GM19395 (cell line): ENCODE results near the gene AGPS.
A peak's percentile ranks its signal among the peaks of the same experiment; 100 is the strongest.

Experiments
- ATAC-seq: cut with Tn5 transposase; IDR thresholded peaks from one replicate; pipeline ENCODE4 v1.9.1; 2021; ENCODE audit warnings: mild to moderate bottlenecking, moderate library complexity; ENCODE audit not compliant: unreplicated experiment

The AGPS gene

GRCh38 chr2:177383935-177384334, 8.6 kb upstream of the AGPS start:
- no peak for ATAC-seq

GRCh38 chr2:177385151-177385550, 7.4 kb upstream of the AGPS start:
- ATAC-seq = no peak

GRCh38 chr2:177391822-177392372, 676 bp upstream of the AGPS start:
- peak; percentile 3 for ATAC-seq

DNA sequence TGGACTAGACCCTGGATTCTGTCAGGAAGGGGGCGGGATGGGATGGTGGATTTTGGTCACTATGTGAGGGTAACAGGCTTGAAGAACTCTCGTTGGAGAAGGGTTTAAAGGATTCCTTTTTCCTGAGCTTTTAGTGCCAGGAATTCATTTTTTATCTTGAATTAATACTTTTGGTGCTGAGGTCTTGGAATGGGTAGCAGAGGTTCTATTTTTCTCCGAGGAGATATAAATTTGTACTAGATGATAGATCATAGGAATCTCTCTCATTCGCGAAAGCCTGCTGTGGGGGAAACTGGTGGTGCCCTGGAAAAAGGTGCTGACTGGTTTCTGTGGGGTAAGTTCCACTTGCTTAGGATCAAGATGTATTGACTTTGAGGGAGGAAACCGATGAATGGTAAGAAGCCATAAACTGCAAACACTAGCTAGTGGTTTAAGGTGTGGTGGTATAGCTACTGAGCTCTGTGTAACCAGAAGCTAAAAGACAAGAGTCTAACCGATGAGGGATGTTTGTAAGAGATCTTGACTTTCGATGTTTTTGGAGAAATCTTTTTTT, 706 bp downstream of the AGPS start:
- ATAC-seq = no peak

- ATAC-seq = no peak
Measured at GRCh38 chr2:177393824-177394593, 1.4 kb downstream of the AGPS start.

DNA sequence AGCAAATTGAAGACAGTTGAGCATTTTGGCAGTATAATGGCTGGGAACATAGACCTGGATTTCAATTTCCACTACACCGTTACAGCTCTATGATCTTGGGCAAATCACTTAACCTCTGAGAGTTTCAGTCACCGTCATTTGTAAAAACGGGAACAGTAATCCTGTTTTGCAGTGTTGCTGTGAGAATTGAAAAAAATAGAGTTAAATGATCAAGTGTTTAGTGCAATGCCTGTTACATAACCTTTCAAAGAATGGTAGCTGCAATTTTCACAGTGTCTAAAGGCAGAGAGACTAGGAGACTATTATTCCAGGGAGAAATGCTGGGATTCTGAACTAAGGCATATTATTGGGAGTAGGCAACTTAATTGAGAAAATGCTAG, 2.0 kb downstream of the AGPS start:
- ATAC-seq = no peak

DNA sequence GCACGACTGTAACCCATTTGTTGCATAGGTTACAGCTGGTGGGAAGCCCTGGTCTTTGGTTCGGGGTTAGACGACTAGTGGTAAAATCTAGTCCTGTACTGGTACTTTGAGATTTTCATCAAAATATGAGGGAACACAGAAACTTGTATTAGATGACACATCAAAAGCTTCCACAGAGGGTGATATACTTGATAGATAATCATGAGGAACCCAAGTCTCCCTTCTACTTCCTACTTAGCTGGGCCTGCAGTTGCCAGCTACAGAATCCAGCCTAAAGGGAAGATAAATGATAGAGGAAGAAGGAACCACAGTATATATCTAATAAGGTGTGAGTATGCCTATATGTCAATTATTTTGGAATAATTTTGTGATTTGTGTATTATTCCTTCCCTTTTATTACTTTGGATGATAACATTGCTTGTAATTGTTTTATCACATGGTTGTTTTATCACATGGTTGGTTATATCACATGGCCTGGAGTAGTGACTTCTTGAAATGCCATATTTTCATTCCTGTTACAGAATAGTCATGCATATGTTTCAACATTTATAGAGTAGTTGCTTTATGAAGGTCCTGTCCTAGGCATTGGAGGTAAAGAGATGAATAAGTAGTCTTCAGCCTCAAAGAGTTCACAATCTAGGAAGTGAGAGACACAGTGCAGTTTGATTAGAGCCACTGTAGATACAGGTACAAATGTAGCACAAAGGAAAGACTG, 2.9 kb downstream of the AGPS start:
- ATAC-seq = no peak

- no peak for ATAC-seq
Measured at GRCh38 chr2:177396703-177397460, 4.3 kb downstream of the AGPS start.

- no peak for ATAC-seq
Measured at GRCh38 chr2:177397481-177398289, 5.1 kb downstream of the AGPS start.

- ATAC-seq = no peak
Measured at GRCh38 chr2:177398290-177398683, 5.7 kb downstream of the AGPS start.

DNA sequence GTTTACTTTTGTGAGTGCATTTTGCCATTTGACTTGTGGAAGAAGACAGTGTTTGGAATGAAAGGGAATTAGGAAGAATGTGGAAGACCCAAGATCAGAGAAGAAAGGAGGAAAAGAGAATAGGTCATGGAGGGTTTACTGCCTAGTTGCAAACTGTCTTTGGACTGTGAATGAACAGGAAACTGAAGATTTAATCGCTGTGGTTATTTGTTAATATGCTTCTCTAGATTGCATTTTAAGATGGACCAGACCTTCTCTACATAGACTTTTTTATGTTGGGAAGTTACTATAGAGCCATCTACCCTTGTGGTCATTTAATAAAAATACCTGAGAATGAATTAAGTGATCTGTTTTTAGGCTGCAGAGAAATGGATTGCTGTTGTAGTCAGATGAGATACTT, 6.2 kb downstream of the AGPS start:
- no peak for ATAC-seq

DNA sequence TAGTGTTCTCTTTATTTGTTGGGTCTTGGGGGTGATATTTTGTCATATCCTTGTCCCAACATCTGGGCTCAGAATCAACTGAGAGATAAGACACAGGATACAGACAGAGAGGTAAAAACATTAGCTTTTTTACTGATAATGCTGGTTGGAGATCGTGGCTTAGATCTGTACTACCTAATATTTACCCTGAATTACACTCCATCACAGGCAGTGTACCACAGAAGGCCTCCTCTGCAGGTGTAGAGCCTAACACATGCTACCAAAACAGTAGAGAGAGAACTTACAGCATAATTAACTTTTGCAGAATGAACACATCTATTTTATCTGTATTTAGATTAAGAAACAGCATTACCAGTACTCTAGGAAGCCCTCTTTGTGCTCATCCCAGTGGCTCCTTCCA, 6.8 kb downstream of the AGPS start:
- no peak for ATAC-seq

GRCh38 chr2:177400337-177400923, 7.9 kb downstream of the AGPS start:
- no peak for ATAC-seq

- ATAC-seq = no peak
Measured at GRCh38 chr2:177402096-177402495, 9.5 kb downstream of the AGPS start.

DNA sequence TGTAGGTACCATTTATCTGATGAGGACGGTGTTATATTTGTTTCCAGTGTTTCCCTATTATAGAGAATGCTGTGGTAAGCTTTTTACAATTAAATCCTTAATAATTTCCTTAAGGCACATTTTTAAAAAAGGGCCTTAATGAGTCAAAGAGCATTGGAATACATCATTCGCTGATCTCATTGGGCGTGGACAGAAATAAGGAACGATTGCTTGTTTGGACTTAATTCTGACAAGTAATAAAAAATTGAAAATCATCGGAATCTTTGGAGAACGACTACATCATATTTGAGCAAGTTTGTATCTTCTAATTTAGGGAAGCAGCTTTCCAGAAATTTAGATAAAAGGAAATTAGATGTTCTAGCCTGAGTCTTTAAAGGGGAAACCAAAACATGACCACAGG, 11.3 kb downstream of the AGPS start:
- ATAC-seq = no peak

- ATAC-seq = no peak
Measured at GRCh38 chr2:177404243-177404642, 11.7 kb downstream of the AGPS start.

- no peak for ATAC-seq
Measured at GRCh38 chr2:177405029-177405692, 12.6 kb downstream of the AGPS start.

GRCh38 chr2:177406182-177406581, 13.6 kb downstream of the AGPS start:
- ATAC-seq = no peak

- ATAC-seq = no peak
Measured at GRCh38 chr2:177407031-177407430, 14.5 kb downstream of the AGPS start.
